Left lobe of liver (tissue), 2 donors: Measurements from ENCODE around the gene MCTP2. TPM values are rescaled to one million over a fixed set of nuclear protein-coding genes. Genes with fewer than 3 reads are reported as not detected.

ENCODE experiments used
- ATAC-seq: fragments of 200-7000 bp; cut with Tn5 transposase; one replicate; pipeline ENCODE4 v1.9.1; 2020; ENCODE audit warnings: mild to moderate bottlenecking, moderate library complexity
- DNase-seq: peaks from one replicate; pipeline ENCODE4 v3.0.0-alpha.2; 2020; ENCODE audit warnings: low spot score
- total RNA-seq: library from RNA; stranded (reverse); gene quantifications from one replicate; pipeline ENCODE4 v1.2.1, GENCODE V29; 2021
- donor health status: DM: no; HTN: no; CAD: no; lungs with moderate emphysema.
- donor health status: DM: no; HTN: yes; CAD: no.

The MCTP2 gene
- total RNA-seq, 1 donor from 2014 or later: 6.5 TPM

- DNase-seq (no peak), ATAC-seq (no peak)
These were observed 186.3 kb downstream of the MCTP2 start for GRCh38 chr15:94417501-94418293.

DNA sequence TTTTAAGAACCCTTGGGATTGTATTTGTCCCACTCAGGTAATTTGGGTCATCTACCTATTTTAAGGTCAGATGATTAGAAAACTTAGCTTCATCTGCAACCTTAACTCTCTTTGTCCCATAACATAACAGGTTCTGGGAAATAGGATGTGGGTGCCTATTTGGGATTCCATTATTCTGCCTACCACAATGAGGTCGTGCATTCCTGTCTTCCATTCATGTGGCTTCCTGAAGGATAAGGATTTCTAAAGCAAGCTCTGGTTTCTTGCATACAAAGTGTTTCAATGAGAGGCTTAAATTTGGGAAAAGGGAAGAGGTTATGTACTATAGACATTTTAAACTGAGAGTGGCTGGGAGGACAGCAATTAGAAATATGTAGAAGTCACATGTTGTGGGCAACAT is 190.3 kb downstream of the MCTP2 start:
- DNase-seq (no peak), ATAC-seq (no peak)

DNA sequence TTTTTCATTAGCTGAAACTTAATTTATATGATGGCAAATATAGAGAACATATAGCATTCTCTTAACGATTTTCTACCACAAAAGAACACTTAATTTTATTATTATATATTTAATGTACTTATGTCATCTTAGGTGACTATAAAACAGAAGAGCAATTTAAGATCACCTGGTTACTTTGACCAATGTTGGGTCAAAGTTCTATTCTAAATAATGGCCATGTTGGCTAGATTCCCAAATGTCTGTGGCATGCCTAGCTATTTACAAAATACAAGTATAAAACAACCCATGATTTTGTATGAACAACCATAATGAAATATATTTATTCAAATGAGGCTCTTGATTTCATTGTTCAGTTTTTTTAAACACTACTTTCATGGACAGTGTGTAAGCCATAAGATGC is 200.9 kb downstream of the MCTP2 start:
- ATAC-seq (no peak), DNase-seq (no peak)

DNA sequence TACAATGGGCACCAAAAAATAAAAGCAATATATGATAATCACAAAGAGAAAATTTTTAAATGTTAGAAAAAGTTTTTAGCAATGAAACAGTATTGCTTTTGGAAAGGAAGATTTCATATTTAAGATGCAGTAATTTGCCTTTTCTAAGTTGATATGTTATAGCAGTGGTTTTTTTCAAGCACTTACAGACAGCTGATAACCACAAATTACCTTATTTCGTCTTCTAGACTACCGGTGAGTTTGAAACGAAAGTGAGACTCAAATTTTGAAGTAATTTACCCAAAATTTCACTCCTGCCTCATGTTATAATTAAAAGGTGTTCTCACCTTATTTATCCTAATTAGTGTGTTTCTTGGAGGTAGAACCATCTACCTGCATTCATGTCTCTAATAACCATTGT is 207.8 kb downstream of the MCTP2 start:
- ATAC-seq: no peak
- no peak for DNase-seq

GRCh38 chr15:94441760-94442159 is 210.4 kb downstream of the MCTP2 start:
- DNase-seq (no peak), ATAC-seq (peak; percentile 49)

GRCh38 chr15:94442480-94442879 is 211.1 kb downstream of the MCTP2 start:
- DNase-seq (no peak), ATAC-seq (no peak)

GRCh38 chr15:94443186-94443585 is 211.8 kb downstream of the MCTP2 start:
- no peak for DNase-seq
- no peak for ATAC-seq

DNA sequence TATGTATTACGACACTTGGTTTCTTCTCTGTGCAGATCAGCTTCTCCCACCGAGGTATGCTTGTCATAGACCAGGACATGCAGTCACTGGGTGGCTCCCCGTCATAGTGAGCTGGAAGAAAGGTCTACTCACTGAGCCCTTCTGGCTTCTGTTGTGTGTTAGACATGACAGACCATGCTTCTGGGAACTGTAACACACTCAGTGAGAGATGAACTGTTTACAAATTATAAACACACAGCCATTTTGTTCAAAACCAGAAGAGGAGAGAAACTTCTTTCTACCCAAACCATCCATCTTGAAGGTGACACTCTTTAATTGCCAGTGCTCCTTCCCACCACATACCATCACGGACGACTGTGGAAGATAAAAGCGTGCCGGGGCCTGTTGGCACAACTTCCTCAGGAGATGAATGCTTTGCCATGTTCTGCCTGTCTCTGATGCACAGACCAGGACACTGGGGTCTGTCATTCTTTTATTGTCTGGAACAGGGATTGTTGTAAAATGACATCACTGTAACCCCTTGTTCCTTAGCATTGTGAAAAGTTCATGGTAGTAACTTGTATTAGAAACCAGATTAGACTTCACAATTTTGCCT is 214.3 kb downstream of the MCTP2 start:
- no peak for ATAC-seq

DNA sequence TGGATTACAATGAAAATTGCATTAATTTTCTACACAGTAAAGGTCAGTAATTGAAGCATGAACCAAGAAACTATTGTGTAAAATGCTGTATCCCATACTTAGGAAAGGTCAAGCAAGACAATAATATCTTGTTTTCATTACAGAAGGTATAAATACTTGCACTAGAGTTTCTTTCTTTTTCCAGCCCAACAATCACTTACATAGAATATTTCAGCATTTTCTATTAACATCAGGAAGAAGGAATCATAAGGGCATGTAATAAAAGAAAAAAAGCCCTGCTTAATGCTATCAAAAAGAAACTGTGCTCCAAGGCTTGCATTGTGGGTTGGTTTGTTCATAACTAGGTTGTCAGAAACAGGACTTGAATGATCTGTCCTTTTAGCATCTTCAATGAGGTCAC is 215.1 kb downstream of the MCTP2 start:
- DNase-seq (no peak), ATAC-seq (no peak)

More for the DNA sequence above, 214.3 kb downstream of the MCTP2 start:
- DNase-seq: no peak

DNA sequence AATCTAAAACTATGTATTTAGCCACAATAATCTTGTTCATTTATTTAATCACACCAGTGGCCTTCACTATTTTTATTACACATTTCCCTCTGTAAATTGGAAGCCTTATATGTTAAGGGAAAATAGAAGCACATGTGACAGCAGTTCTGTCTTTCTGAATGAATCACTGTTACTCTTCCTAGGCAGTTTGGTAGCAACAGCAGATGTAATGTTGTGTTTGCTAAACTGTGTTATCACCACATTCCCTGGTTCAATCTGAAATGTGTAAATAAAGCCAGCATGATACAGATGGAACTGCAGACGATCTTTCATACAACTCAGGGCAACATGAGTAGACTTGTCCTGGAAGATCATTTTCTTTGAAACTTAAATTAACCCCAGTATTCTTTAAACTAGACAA is 220.1 kb downstream of the MCTP2 start:
- DNase-seq (no peak), ATAC-seq (no peak)

DNA sequence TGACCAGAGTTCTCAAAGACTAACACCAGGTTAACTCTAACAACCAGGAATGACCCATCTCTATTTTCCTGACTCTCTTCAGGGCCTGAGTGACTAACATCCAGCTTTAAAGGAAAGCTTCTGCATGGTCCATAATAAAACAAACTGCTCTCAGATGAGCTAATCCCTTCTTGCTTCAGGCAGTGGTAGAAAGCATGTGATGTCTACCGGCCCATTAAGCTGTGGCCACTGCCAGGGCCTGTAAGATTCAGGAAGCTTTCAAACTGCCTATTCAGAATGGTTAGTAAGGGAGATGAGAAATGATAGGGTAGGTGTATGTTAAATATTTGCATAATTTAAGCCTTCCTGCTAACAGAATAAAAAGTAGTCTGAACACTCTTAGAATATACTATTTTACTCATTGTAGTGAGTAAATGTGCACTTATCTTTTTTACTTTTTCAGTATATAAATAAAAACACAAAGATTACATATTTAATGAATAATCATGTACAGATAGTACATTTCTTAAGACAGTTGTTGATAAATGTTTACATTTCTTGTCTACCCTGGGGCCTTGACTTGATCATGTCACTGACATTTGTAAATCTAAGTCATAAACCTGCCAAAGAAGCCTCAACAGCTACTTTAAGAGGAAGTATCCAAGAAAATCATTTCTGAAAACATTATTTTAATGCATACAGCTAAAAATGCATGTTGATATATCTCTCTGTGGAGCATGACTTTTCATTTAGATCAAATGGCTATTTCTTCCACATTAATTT is 222.0 kb downstream of the MCTP2 start:
- DNase-seq (no peak), ATAC-seq (no peak)

GRCh38 chr15:94455297-94455696 is 223.9 kb downstream of the MCTP2 start:
- ATAC-seq (no peak), DNase-seq (no peak)

GRCh38 chr15:94456226-94456625 is 224.9 kb downstream of the MCTP2 start:
- ATAC-seq: no peak
- no peak for DNase-seq

DNA sequence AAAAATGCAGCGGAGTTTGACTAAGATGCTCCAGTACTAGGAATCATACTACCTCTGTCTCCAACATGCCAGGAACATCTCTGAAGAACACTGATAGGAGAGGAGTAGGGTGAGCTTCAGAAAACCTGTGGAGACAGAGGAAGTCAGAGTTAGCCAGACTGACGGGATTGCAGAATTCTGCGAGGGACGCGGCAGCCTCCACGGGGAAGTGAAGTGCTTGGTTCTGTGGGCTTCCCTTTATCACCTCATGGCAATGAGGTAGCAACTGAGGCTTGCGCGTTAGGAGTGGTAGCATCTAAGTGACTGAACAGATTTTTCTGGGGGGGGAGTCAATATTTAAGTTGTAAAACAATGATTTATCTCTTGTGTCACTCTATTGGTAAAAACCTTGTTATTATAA is 226.3 kb downstream of the MCTP2 start:
- ATAC-seq: no peak
- no peak for DNase-seq

GRCh38 chr15:94460624-94461023 is 229.3 kb downstream of the MCTP2 start:
- DNase-seq (no peak), ATAC-seq (no peak)

DNA sequence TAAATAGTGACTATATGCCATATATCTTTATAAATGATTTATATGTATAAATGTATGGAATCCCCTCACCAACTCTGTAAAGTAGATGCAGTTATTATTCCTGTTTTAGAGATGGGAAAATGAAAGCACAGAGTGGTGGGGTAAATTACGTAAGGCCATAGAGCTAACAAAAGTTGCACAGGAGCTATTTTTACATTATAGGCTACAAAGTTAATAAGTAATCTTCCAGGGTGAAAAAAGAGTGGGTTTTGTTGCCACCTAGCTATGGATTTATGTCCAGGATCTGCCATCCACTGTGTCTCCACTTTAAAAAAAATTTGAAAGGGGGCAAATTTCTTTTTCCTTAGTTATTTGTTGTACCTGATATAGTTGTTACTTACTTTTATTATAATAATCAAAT is 235.7 kb downstream of the MCTP2 start:
- no peak for DNase-seq
- ATAC-seq: peak; percentile 86

- no peak for ATAC-seq
- no peak for DNase-seq
These were observed 239.1 kb downstream of the MCTP2 start for GRCh38 chr15:94470492-94470891.

DNA sequence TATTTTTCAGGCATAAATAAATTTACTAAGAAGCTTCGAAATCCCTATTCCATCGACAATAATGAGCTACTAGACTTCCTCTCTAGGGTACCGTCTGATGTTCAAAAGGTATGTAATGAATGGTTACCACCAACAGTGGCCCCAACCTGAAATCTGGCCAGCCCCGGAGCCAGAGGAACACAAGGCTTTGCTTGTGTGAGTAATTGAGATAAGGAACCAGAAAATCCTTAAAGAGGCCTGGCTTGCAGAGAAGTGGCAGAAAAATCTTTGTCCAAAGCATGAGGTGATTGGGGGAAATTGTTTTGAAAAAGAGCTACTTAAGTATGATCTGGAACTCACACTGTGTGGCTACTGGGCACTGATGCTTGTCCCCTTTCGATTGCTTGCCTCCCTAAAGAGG is 245.3 kb downstream of the MCTP2 start:
- ATAC-seq (no peak), DNase-seq (no peak)

- ATAC-seq: no peak
- DNase-seq: no peak
These were observed 246.7 kb downstream of the MCTP2 start for GRCh38 chr15:94477913-94478553.

GRCh38 chr15:94478763-94479162 is 247.4 kb downstream of the MCTP2 start:
- no peak for ATAC-seq
- DNase-seq: no peak

DNA sequence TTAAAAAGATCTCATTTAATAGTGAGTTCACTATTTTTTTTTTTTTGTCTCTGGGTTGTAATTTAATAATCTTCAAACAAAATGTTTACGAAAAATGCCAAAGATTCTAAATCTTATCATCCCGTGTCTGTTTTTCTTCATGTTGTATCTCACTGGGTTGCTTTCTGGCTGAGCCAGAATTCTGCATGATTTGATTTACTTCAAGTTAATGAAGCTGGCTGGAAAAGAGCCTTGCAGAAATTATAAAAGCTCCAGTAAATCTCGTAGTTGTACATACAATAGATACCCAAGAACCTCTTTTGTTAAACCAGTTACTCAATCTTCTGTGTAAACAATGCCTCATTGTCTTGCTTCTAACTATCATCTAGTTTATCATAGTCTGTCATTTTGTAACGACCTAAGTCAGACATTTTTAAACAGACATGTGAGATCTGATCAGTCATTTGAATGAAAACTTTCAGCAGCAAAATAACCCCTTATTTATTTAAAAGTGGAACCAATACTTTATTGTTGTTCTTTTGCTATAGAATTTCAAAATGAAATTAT is 249.0 kb downstream of the MCTP2 start:
- no peak for ATAC-seq
- no peak for DNase-seq
